ENCODE results near the gene MYD88.
"Not testable (repeated sequence)": the region's sequence is repeated elsewhere in the genome, so short reads cannot be mapped to it uniquely, and the experiment has no call there.

Gene MYD88

DNA sequence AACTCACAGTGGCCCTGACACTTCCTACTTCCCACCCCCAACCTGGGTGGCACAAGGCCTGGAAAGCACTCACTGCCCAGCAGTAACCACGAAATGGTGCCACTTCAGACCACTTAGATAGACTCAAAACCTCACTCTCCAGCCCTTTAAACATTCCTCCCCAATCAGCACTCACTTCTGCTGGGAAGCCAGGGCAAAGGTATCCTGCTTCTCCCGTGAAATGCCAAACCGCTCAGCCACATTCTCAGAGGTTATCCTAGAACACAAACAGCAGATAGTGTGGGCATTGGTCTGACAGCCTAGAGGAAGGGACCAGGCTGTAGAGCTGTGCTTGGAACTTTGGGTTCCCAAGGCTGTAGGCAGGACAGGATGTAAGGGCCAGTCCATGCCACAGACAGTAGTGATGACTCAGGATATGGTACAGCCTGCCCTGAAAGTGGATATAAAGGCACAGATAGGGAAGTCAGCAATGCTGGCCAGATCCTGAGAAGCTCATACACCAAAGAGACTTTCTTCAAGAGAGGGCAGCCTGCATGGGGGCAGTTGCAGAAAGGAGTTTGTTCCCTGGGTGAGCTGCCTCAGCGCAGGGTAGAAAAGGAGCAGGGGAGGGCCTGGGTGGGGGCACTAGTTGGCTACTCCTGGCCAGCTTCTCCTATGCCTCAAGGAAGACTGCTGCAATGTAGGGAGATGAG lies 10.7 kb upstream of the MYD88 start:
- peak; percentile 38 to 49 (median 39) for DNase-seq

DNA sequence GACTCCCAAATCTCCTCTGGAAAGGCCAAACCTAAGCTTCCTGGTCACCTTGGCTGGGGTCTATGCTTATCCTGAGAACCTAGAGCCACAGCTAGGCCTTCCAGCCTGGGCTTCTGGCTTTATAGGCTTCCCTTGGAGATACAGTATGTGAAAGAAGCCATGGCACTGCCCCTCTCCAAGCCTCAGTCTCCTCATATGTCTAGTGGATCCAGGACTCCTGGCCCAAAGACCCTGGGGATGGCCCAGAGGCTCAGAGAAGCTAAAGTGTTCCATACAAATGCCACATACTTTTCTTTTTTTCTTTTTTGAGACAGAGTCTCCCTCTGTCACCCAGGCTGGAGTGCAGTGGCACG lies 10.2 kb upstream of the MYD88 start:
- no peak for DNase-seq

DNA sequence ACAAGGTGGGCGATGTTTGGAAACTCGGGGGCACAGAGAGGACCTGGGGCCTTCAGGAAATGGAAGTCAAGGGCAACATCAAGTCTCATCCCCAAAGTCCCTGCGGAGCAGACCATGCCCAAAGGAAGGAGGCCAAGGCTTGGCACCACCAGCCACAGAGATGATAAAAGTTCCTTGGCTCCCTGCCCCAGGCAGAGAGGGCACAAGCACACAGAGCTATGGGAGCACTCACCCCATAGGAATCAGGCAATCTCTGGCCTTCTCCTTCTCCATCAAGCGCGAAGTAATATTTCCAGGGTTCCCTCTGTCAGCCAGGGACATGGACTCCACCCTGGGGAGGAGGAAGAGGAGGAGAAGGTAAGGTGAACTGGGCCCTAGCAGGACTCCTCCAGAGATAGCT lies 9.4 kb upstream of the MYD88 start:
- no peak for DNase-seq

DNA sequence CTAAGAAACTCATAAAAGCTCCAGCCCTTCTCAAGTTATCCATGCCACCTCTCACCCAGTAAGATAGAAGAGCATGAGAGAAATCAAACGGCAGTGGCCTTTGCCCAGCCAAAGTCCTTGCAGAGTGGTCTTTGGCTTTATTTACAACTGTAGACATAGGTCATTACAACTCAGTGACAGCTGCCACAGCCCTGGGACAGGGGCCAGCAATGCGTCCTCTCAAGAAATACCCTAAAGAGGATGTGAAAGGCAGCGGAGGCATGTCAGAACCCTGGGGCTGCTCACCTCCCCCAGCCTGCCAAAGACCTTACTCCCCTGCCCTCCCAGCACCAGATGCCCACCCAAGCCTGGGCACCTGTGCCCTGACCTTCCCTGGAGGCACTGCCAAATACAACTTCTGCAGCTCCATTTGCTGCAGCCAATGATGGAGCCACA lies 7.8 kb upstream of the MYD88 start:
- no peak for DNase-seq

DNA sequence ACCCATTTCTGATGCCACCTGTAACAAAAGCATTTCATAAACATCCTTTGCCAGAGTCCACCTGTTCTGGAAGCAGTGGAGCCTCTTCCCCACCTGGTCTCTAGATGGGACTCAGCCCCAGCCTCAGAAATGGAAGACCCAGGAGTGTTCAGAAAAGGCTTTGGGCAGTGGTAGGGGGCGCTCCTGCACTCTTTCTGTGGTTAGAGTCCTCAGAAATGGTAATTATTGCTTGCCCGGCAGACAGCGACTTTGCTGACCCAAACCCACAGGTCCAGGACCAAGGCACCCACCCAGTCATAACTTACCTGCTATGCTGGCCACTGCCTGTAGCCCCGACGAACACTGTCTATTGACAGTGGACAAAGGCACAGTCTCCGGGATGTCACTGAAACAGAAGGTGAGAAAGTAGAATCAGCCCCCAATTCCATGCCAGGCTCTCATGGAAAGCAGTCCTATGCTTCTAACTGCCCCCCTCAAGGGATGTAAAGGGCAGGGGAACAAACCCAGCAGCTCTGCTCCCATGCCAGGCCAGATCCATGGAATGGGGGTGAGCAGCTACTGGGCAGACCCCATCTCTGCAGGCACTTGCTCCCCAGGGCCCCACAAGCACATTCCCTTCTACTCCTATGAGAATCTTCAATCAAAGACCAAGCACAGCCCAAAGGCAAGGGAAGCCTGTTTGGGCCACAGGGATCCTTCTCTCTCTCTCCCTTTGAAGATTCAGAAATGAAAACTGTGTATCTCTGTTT lies 6.7 kb upstream of the MYD88 start:
- DNase-seq: peak; percentile 47 to 75 (median 56)

DNA sequence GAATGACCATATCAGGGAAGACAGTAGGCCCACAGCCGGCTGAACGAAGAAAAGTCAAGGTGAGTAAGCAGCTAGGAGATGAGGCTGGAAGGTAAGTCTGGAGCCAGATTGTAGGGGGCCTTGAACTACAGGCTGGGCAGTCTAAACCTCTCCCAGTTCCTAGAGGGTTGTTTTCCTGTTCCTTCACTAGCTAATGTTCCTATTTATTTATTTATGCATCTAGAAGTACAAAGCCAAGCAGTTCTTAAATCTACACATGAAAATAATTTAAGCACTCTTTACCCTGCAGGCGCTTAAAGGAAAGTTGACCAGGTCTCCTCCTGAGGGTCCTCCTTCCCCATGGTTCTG lies 5.3 kb upstream of the MYD88 start:
- DNase-seq: no peak

DNA sequence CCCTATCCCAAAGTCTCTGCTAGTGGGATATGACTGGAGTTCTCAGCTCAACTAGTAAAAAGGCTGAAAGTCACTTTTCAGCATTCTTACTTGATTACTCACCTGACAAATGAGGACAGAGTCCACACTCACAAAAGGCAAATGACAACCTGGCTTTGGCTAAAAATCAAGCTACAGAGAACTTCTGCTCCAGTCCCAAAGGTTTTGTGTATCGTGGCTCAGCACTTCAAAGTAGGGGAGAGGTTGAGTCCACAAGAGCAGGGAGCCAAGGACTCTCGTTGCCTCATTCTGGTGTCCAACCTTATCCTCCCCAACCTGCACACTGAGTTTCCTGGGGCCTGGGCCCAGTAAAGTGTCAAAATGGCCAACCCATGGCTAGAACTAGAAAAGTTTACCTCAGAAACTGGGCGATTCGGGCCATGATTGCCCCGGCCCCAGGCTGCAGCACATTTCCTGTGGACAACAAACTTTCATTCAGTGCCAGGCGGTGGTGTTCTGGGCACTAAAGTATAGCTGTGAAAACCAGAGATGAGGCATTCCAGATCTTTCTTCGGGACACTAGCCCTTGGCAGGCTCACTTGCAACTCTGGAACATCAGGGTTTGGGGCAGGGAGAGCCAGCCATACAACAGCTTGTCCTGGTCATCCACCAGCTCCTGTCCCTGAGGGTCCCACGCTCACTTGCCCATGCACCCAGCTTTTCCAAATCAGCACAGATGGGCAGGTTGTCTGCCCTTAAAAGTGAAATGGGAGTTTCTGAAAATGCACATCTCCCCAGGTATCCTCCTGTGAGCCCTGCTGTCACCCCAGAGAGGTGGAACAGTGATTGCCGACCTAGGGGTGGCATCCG lies 4.7 kb upstream of the MYD88 start:
- DNase-seq: no peak

DNA sequence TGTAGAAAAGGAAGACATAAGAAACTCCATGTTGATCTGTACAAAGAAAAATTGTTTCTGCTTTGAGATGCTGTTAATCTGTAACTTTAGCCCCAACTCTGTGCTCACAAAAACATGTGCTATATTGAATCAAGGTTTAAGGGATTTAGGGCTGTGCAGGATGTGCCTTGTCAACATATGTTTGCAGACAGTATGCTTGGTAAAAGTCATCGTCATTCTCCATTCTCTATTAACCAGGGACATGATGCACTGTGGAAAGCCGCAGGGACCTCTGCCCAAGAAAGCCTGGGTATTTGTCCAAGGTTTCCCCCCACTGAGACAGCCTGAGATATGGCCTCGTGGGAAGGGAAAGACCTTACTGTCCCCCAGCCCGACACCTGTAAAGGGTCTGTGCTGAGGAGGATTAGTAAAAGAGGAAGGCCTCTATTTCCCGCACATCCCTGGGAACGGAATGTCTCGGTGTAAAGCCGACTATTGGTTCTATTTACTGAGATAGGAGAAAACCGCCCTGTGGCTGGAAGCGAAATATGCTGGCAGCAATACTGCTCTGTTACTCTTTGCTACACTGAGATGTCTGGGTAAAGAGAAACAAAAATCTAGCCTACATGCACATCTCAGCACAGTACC lies 3.8 kb upstream of the MYD88 start:
- DNase-seq: not testable (repeated sequence)

DNA sequence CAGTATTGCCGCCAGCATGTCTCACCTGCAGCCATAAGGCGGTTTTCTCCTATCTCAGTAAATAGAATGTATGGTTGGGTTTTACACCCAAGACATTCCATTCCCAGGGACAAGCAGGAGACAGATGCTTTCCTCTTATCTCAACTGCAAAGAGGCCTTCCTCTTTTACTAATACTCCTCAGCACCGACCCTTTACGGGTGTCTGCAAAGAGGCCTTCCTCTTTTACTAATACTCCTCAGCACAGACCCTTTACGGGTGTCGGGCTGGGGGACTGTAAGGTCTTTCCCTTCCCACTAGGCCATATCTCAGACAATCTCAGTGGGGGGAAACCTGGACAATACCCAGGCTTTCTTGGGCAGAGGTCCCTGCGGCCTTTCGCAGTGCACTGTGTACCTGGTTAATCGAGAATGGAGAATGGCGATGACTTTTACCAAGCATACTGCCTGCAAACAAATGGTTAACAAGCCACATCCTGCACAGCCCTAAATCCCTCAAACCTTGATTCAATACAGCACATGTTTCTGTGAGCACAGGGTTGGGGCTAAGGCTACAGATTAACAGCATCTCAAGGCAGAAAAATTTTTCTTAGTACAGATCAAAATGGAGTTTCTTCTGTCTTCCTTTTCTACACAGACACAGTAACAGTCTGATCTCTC lies 2.7 kb upstream of the MYD88 start:
- DNase-seq: peak in 2 of 3 donors; percentile 31 to 33

DNA sequence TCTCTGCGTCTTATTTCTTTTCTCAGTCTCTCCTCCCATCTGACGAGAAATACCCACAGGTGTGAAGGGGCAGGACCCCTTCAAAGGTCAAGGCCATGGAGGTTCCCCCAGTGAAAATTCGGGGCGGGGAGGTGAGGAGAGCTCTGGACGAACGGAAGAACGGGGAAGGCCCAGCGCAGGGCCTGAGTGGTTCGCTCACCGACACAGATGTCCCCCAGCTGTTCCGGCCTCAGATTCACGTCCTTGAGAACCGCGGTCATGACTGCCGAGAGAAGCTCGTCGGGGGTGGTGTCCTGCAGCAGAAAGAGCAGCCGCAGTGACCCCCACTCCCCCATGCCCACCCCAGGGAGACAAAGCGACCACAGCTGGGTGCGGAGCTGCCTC lies 2.1 kb upstream of the MYD88 start:
- peak; percentile 28 to 55 (median 33) for DNase-seq

DNA sequence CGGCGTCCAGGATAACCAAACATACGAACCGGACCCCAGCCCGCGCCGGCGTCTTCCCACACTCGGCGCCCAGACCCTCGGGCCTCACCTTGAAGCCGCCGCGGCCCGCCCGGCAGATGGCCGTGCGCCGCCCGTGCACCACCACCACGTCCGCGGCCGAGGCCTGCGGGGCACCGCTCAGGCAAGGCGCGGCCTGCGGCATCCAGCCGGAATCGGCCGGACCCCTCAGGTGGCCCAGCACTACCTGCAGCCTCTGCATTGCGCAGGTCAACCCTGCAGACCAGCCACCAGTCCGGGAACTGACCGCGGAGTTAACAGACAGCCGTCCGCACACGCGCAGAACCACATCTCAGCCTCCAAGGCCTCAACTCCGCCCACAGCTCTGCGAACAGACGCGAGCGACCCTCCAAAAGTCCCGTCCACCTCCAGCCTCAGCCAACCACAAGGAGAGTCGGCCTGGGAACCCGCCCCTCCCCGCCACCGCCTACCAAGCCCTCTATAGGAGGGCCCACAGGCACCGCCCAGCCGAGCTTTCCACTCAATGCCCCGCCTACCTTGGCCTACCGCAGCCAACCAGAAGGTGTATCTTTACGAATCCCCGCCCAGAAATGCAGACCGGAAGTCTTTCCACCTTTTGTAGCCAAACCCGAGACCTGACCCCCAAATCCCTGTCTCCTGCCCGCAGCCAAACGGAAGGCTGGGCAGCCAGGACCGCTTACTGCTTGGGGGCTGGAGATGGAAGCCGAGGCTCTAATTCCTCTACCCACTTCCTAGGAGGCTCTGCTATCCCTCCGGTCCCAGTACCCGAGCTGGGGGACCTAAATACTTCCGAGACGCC lies 1.5 kb upstream of the MYD88 start, which contains the start of gene ACAA1:
TSS of gene ACAA1 (minus strand) at position 351 of the 838 bp plus-strand sequence. CDS start at position 259, 92 bp downstream.
- DNase-seq: peak; percentile 99

DNA sequence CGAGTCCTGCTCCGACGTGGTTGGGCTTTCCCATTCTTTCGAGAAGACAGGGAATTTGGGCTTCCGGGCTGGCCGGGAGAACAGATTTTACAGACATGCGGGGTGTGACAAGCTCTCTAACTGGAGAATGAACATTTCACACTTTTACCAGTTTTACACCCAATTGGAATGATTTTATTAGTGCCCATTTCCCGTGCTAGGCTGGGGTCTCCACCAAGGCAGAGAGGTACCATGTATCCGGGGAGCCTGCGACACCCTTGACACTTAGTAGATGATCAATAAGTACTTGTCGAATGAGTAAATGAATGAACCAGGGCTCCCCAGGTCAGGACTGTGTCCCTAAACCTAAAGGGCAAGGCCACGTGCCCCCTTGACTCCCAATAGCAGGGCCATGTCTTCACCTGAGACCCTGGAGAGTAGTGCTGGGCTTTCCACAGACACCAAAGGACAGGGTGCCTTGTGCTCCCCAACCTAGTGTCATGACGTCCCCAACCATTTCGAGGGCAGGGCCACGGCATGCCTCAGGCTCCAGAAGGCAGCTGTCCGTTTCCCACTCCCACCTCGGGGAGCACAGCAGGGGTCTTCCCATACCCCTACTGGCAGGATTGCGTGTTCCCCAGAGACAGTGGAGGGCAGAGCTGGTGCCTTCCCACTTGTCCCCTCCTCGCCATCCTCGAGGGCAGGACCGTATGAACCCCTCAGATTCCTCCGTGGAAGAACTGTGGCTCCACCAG lies 679 bp upstream of the MYD88 start:
- DNase-seq: peak in 2 of 3 donors; percentile 24 to 48

DNA sequence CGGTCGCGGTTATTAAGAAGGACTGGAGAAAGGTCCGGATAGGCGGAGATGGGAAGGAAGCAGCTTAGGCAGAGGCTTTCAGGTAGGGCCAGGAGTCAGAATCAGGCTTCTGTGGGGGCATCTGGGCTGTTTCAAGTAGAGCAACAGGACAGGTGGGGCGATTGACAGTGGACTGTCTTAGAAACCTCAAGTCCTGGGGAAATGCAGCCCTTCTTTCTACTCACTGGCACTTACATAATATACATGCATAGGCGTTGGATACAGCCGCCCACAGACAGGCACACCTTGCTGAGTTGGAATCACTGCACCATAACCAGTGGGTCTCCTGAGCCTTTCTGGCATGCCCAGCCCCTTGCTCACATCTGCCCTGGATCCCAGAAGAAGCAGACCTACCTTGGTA lies 730 bp downstream of the MYD88 start:
- DNase-seq: peak in 1 of 3 donors; percentile 32

DNA sequence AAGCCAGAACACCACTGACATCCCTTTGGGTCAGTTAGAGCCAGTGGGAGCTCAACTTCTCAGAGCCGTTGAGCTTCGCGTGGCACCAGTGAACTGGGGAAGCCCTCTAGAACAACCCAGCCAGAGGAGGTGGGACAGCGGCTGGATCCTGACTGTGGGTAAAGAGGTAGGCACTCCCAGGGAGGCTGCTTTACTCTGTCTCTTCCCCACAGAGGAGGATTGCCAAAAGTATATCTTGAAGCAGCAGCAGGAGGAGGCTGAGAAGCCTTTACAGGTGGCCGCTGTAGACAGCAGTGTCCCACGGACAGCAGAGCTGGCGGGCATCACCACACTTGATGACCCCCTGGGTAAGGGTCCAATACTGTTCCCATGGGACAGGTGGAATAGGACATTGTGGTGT lies 1.2 kb downstream of the MYD88 start:
- DNase-seq: no peak

DNA sequence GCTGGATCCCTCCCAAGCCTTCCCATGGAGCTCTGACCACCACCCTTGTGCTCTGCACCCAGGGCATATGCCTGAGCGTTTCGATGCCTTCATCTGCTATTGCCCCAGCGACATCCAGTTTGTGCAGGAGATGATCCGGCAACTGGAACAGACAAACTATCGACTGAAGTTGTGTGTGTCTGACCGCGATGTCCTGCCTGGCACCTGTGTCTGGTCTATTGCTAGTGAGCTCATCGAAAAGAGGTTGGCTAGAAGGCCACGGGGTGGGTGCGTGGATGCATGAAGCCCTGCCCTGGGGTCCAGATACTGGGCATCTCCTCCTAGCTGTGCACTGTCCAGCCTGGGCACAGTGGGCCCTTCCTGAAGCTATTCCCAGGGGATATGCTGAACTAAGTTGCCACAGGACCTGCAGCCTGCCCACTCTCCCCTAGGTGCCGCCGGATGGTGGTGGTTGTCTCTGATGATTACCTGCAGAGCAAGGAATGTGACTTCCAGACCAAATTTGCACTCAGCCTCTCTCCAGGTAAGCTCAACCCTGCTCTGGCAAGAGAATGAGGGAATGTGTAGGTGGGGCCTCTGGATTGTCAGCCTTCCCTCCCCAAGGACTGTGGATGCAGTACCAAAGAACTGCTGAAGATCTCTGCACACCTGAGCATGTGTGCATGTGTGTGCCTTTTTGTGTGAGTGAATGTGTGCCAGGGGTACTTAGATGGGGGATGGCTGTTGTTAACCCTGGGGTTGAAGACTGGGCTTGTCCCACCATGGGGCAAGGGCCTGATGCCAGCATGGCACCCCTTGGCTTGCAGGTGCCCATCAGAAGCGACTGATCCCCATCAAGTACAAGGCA lies 2.1 kb downstream of the MYD88 start:
- no peak for DNase-seq

DNA sequence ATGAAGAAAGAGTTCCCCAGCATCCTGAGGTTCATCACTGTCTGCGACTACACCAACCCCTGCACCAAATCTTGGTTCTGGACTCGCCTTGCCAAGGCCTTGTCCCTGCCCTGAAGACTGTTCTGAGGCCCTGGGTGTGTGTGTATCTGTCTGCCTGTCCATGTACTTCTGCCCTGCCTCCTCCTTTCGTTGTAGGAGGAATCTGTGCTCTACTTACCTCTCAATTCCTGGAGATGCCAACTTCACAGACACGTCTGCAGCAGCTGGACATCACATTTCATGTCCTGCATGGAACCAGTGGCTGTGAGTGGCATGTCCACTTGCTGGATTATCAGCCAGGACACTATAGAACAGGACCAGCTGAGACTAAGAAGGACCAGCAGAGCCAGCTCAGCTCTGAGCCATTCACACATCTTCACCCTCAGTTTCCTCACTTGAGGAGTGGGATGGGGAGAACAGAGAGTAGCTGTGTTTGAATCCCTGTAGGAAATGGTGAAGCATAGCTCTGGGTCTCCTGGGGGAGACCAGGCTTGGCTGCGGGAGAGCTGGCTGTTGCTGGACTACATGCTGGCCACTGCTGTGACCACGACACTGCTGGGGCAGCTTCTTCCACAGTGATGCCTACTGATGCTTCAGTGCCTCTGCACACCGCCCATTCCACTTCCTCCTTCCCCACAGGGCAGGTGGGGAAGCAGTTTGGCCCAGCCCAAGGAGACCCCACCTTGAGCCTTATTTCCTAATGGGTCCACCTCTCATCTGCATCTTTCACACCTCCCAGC lies 2.9 kb downstream of the MYD88 start:
- no peak for DNase-seq

DNA sequence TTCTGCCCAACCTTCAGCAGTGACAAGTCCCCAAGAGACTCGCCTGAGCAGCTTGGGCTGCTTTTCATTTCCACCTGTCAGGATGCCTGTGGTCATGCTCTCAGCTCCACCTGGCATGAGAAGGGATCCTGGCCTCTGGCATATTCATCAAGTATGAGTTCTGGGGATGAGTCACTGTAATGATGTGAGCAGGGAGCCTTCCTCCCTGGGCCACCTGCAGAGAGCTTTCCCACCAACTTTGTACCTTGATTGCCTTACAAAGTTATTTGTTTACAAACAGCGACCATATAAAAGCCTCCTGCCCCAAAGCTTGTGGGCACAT lies 3.5 kb downstream of the MYD88 start:
- DNase-seq: no peak

DNA sequence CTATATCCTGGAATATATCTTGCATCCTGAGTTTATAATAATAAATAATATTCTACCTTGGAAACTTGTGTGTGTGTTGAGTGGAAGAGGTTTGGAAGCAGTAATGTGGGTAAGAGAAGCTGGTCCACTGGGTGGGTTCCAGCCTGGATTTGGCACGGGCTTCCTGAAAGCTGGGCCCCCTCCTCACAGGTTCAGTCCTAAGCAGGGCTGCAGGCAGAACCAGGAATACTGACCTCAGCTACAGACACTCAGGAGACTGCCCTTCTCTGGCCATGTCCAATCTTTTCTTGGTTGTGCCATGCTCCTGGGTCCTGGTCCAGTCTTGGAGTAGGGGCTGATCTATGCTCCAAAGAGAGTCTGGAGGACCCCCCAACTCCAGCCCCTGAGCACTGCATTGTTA lies 4.5 kb downstream of the MYD88 start:
- no peak for DNase-seq

DNA sequence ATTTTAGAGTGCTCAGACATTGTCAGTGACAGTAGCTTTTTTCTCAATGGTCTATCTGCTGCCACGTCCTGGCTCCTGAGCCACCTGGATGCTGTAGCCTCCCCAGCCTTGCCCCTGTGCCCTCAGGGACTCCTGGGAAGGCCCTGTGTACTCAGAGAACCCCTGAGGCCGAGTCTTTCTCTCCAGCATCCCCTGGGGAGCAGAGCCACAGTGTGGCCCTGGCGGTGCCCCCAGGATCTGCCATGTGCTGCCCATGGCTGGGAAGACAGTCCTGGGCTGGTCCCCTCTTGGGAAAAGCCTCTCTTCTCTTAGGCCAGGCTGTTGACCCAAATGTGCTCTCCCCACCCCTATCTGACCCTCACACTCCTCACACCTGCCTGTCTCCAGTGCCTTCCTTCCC lies 5.0 kb downstream of the MYD88 start:
- DNase-seq: no peak
